HepG2 (cell line): ENCODE results near the gene WDR35. TPM values are rescaled to one million over a fixed set of nuclear protein-coding genes. Genes with fewer than 3 reads are reported as not detected.
A peak's percentile ranks its signal among the peaks of the same experiment; 100 is the strongest.

Experiments
- E2F2 ChIP-seq: sonication (generic); formaldehyde crosslinking; IDR thresholded peaks from 2 replicates; pipeline ENCODE4 v1.4.0; 2020; ENCODE audit warnings: missing genetic modification reagents, borderline replicate concordance
- FOXA1 ChIP-seq, 2 experiments: fragments of 450-650 bp in 1 of 2; sonication (generic) in 1 of 2; formaldehyde crosslinking in 1 of 2; IDR thresholded peaks; 2 replicates each; pipeline versions ENCODE4 v1.4.0 to v1.6.1; 2016 to 2020; ENCODE audit warnings: missing genetic modification reagents in 1 of 2
- HNF1A ChIP-seq, 2 experiments: sonication (generic) in 1 of 2; formaldehyde crosslinking in 1 of 2; IDR thresholded peaks; 2 replicates each; pipeline versions ENCODE4 v1.4.0 to v1.6.1; 2016 to 2020; ENCODE audit warnings: borderline replicate concordance in 1 of 2, low read depth in 1 of 2, mild to moderate bottlenecking in 1 of 2, missing genetic modification reagents in 1 of 2
- KDM5B ChIP-seq: sonication (generic); formaldehyde crosslinking; IDR thresholded peaks from 2 replicates; pipeline ENCODE4 v1.4.0; 2020; ENCODE audit warnings: missing genetic modification reagents, mild to moderate bottlenecking, borderline replicate concordance
- MED8 ChIP-seq: sonication (generic); formaldehyde crosslinking; IDR thresholded peaks from 2 replicates; pipeline ENCODE4 v1.8.1; 2023; ENCODE audit warnings: mild to moderate bottlenecking, missing genetic modification reagents; ENCODE audit not compliant: insufficient replicate concordance
- NCOA5 ChIP-seq: sonication (generic); formaldehyde crosslinking; IDR thresholded peaks from 2 replicates; pipeline ENCODE4 v1.4.0; 2020; ENCODE audit warnings: missing genetic modification reagents
- NPAS2 ChIP-seq: sonication (generic); formaldehyde crosslinking; IDR thresholded peaks from 2 replicates; pipeline ENCODE4 v1.8.0; 2022; ENCODE audit warnings: mild to moderate bottlenecking, missing genetic modification reagents, borderline replicate concordance
- PCBP2 ChIP-seq: fragments of 200-400 bp; formaldehyde crosslinking; optimal IDR thresholded peaks from 2 replicates; pipeline ENCODE3; 2018; ENCODE audit warnings: low read length, low read depth; ENCODE audit not compliant: poor library complexity, severe bottlenecking
- SNRNP70 ChIP-seq: fragments of 200-400 bp; formaldehyde crosslinking; IDR thresholded peaks from 2 replicates; pipeline ENCODE4 v1.6.1; 2017; ENCODE audit warnings: mild to moderate bottlenecking, low read depth, low read length, moderate library complexity
- TFDP1 ChIP-seq: IDR thresholded peaks from 2 replicates; pipeline ENCODE4 v1.6.1; 2016; ENCODE audit warnings: missing compliant biosample characterization, missing genetic modification reagents, borderline replicate concordance
- TOPORS ChIP-seq: sonication (generic); formaldehyde crosslinking; IDR thresholded peaks from 2 replicates; pipeline ENCODE4 v1.8.0; 2023; ENCODE audit warnings: mild to moderate bottlenecking, missing genetic modification reagents
- ZFP1 ChIP-seq: IDR thresholded peaks from 2 replicates; pipeline ENCODE4 v1.6.1; 2016
- ZNF101 ChIP-seq: sonication (generic); formaldehyde crosslinking; IDR thresholded peaks from 2 replicates; pipeline ENCODE4 v1.4.0; 2020; ENCODE audit warnings: mild to moderate bottlenecking, low read depth, missing genetic modification reagents, borderline replicate concordance
- ZNF777 ChIP-seq: sonication (generic); formaldehyde crosslinking; IDR thresholded peaks from 2 replicates; pipeline ENCODE4 v1.4.0; 2020; ENCODE audit warnings: missing genetic modification reagents
- polyA plus RNA-seq, 8 experiments: library from polyadenylated mRNA; depleted of rRNA in 3 of 8; stranded (reverse) in 7 of 8; unstranded in 1 of 8; fragments of >200 nt; fragmentation: Illumina TruSeq in 4 of 8; extraction: Trizol in 4 of 8; gene quantifications; 2 replicates each; pipeline versions ENCODE4 v1.2.1 to v1.2.3, GENCODE V29; 2011 to 2016; ENCODE audit warnings: low read depth in 4 of 8, missing spikeins in 1 of 8, mixed read lengths in 1 of 8; ENCODE audit not compliant: insufficient read depth in 1 of 8
- total RNA-seq, 5 experiments: library from RNA; depleted of rRNA; stranded (reverse); fragments of >200 nt; fragmentation: Illumina TruSeq; extraction: Trizol; gene quantifications; 2 replicates each; pipeline ENCODE4 v1.2.3, GENCODE V29; 2016; ENCODE audit warnings: low read depth in 1 of 5
- TF ChIP-seq, protein P1 (sequence below), 2 experiments: sonication (generic) in 1 of 2; formaldehyde crosslinking in 1 of 2; IDR thresholded peaks; 2 replicates each; pipeline versions ENCODE4 v1.4.0 to v1.6.1; 2018 to 2020; ENCODE audit warnings: missing genetic modification reagents in 2 of 2, borderline replicate concordance in 1 of 2, low read depth in 1 of 2, mild to moderate bottlenecking in 1 of 2, missing biosample characterization in 1 of 2
- TF ChIP-seq, protein P2 (sequence below): fragments of 450-650 bp; IDR thresholded peaks from 2 replicates; pipeline ENCODE4 v1.6.1; 2017; ENCODE audit warnings: mild to moderate bottlenecking

Gene WDR35
- total and polyA plus RNA-seq, 2 of the 13 experiments (the other 11 are each of a cell fraction or from before 2014, with no cell fraction given), result 11.1 to 19.6 TPM

GRCh38 chr2:20005891-20006470 is 16.1 kb upstream of the WDR35 start (continued):
- TF ChIP-seq HNF1A (IDR thresholded peaks at IDR 0.05; ENCODE audit: low read depth), result no peak
- no peak for TF ChIP-seq HNF1A (CRISPR knock-in tag; IDR thresholded peaks at IDR 0.05; ENCODE audit: borderline replicate concordance)
- no peak for TF ChIP-seq ZNF101 (CRISPR knock-in tag)
- TF ChIP-seq E2F2 (CRISPR knock-in tag), result no peak
- TF ChIP-seq FOXA1 (IDR thresholded peaks at IDR 0.05), result no peak
- TF ChIP-seq FOXA1 (CRISPR knock-in tag; IDR thresholded peaks at IDR 0.05), result no peak
- TF ChIP-seq PCBP2, result no peak
- TF ChIP-seq ZFP1 (CRISPR knock-in tag), result no peak
- no peak for TF ChIP-seq NCOA5
- TF ChIP-seq, protein P1, sequence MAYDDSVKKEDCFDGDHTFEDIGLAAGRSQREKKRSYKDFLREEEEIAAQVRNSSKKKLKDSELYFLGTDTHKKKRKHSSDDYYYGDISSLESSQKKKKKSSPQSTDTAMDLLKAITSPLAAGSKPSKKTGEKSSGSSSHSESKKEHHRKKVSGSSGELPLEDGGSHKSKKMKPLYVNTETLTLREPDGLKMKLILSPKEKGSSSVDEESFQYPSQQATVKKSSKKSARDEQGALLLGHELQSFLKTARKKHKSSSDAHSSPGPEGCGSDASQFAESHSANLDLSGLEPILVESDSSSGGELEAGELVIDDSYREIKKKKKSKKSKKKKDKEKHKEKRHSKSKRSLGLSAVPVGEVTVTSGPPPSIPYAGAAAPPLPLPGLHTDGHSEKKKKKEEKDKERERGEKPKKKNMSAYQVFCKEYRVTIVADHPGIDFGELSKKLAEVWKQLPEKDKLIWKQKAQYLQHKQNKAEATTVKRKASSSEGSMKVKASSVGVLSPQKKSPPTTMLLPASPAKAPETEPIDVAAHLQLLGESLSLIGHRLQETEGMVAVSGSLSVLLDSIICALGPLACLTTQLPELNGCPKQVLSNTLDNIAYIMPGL (CRISPR knock-in tag; IDR thresholded peaks at IDR 0.05; ENCODE audit: borderline replicate concordance in 1 of 2, low read depth in 1 of 2), result 0 out of 4 replicates have a peak, but pooled peaks of 1 of the 2 experiments have one; percentile 42
- TF ChIP-seq ZNF777, result no peak
- no peak for TF ChIP-seq SNRNP70
- TF ChIP-seq NPAS2 (CRISPR knock-in tag), result no peak
- TF ChIP-seq, protein P2, sequence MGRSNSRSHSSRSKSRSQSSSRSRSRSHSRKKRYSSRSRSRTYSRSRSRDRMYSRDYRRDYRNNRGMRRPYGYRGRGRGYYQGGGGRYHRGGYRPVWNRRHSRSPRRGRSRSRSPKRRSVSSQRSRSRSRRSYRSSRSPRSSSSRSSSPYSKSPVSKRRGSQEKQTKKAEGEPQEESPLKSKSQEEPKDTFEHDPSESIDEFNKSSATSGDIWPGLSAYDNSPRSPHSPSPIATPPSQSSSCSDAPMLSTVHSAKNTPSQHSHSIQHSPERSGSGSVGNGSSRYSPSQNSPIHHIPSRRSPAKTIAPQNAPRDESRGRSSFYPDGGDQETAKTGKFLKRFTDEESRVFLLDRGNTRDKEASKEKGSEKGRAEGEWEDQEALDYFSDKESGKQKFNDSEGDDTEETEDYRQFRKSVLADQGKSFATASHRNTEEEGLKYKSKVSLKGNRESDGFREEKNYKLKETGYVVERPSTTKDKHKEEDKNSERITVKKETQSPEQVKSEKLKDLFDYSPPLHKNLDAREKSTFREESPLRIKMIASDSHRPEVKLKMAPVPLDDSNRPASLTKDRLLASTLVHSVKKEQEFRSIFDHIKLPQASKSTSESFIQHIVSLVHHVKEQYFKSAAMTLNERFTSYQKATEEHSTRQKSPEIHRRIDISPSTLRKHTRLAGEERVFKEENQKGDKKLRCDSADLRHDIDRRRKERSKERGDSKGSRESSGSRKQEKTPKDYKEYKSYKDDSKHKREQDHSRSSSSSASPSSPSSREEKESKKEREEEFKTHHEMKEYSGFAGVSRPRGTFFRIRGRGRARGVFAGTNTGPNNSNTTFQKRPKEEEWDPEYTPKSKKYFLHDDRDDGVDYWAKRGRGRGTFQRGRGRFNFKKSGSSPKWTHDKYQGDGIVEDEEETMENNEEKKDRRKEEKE, result no peak
- no peak for TF ChIP-seq TFDP1 (CRISPR knock-in tag)
- 0 out of 2 replicates have a peak, but pooled peaks have one; percentile 40 for TF ChIP-seq KDM5B (CRISPR knock-in tag)
- TF ChIP-seq MED8, result no peak
- no peak for TF ChIP-seq TOPORS
